ENCODE results near the gene SLC16A1. TPM values are rescaled to one million over a fixed set of nuclear protein-coding genes. Genes with fewer than 3 reads are reported as not detected.

Gene SLC16A1
- total RNA-seq, 1 donor from 2014 or later = 79.3 TPM

- no peak for DNase-seq (ENCODE audit: extremely low spot score, unreplicated experiment)
- no peaks in the 10 kb centered on the region for H3K9me3 Mint-ChIP-seq
Observed at GRCh38 chr1:112923959-112924349, 32.0 kb downstream of the SLC16A1 start.

DNA sequence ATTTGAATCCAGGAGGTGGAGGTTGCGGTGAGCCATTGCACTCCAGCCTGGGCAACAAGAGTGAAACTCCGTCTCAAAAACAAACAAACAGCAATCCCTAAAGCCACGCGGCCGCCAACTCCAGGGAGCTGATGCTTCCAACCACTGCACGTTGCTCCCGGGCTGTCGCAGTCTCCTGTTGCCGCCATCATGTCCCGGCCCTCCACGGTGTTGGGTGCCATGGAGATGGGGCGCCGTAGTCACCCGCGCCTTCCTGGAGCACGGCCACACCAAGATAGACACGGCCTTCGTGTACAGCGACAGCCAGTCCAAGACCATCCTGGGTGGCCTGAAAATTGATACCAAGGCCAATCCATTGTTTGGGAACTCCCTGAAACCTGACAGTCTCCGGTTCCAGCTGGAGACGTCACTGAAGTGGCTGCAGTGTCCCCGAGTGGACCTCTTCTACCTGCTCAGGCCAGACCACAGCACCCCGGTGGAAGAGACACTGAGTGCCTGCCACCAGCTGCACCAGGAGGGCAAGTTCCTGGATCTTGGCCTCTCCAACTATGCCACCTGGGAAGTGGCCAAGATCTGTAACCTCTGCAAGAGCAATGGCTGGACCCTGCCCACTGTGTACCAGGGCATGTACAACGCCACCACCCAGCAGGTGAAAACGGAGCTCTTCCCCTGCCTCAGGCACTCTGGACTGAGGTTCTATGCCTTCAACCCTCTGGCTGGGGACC is 32.6 kb downstream of the SLC16A1 start:
- no peak overlapping the region for H3K27ac Mint-ChIP-seq
- H3K27me3 Mint-ChIP-seq = no peaks in the 10 kb centered on the region

More at GRCh38 chr1:112923959-112924349, 32.0 kb downstream of the SLC16A1 start:
- H3K27ac Mint-ChIP-seq = no peak overlapping the region
- TF ChIP-seq, protein P1, sequence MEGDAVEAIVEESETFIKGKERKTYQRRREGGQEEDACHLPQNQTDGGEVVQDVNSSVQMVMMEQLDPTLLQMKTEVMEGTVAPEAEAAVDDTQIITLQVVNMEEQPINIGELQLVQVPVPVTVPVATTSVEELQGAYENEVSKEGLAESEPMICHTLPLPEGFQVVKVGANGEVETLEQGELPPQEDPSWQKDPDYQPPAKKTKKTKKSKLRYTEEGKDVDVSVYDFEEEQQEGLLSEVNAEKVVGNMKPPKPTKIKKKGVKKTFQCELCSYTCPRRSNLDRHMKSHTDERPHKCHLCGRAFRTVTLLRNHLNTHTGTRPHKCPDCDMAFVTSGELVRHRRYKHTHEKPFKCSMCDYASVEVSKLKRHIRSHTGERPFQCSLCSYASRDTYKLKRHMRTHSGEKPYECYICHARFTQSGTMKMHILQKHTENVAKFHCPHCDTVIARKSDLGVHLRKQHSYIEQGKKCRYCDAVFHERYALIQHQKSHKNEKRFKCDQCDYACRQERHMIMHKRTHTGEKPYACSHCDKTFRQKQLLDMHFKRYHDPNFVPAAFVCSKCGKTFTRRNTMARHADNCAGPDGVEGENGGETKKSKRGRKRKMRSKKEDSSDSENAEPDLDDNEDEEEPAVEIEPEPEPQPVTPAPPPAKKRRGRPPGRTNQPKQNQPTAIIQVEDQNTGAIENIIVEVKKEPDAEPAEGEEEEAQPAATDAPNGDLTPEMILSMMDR (conservative IDR thresholded peaks at IDR 0.05) = no peak
- no peak overlapping the region for H3K4me3 Mint-ChIP-seq
- no peaks in the 10 kb centered on the region for H3K27me3 Mint-ChIP-seq
- H3K36me3 Mint-ChIP-seq = peaks cover 38% of the 10 kb centered on the region
- H3K4me1 Mint-ChIP-seq (ENCODE audit: unreplicated experiment) = no peaks in the 10 kb centered on the region

GRCh38 chr1:112911506-112912220 is 44.3 kb downstream of the SLC16A1 start:
- peaks cover 27% of the 10 kb centered on the region for H3K36me3 Mint-ChIP-seq
- peaks cover under 1% of the 10 kb centered on the region for H3K4me1 Mint-ChIP-seq (ENCODE audit: unreplicated experiment)
- TF ChIP-seq, protein P1 (conservative IDR thresholded peaks at IDR 0.05) = no peak
- H3K4me3 Mint-ChIP-seq = no peak overlapping the region
- no peaks in the 10 kb centered on the region for H3K27me3 Mint-ChIP-seq
- no peaks in the 10 kb centered on the region for H3K9me3 Mint-ChIP-seq
- DNase-seq (ENCODE audit: extremely low spot score, unreplicated experiment) = no peak
- no peak overlapping the region for H3K27ac Mint-ChIP-seq

More for the DNA sequence above, 32.6 kb downstream of the SLC16A1 start:
- Mint-ChIP-seq H3K4me1 (ENCODE audit: unreplicated experiment) (no peaks in the 10 kb centered on the region), H3K36me3 (peaks cover 41% of the 10 kb centered on the region), H3K9me3 (no peaks in the 10 kb centered on the region), H3K4me3 (no peak overlapping the region)
- TF ChIP-seq, protein P1 (conservative IDR thresholded peaks at IDR 0.05) = no peak
- no peak for DNase-seq (ENCODE audit: extremely low spot score, unreplicated experiment)

DNA sequence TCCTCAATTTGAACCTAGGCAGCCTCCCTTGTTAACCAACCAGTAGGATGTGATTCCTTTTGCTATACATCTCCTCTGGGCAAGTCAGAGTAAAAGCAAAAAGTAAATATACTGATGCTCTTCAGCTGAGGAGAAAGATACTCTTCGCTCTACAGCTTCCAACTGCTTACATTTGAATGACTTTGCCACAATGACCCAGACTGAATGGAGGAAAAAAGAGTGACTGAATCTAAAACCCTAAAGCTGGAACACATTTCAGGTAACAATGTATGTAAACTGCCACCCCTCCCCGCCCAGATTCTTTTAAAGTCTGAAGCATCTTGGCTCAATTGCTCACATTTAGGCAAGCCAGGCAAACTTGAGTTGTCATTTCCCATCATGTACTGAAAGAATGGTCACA is 46.1 kb downstream of the SLC16A1 start:
- Mint-ChIP-seq H3K27ac (no peak overlapping the region), H3K27me3 (no peaks in the 10 kb centered on the region), H3K36me3 (peaks cover 23% of the 10 kb centered on the region), H3K4me1 (ENCODE audit: unreplicated experiment) (peaks cover 19% of the 10 kb centered on the region), H3K4me3 (no peak overlapping the region), H3K9me3 (peaks cover 7% of the 10 kb centered on the region)
- TF ChIP-seq, protein P1 (conservative IDR thresholded peaks at IDR 0.05) = no peak
- DNase-seq (ENCODE audit: extremely low spot score, unreplicated experiment) = no peak

DNA sequence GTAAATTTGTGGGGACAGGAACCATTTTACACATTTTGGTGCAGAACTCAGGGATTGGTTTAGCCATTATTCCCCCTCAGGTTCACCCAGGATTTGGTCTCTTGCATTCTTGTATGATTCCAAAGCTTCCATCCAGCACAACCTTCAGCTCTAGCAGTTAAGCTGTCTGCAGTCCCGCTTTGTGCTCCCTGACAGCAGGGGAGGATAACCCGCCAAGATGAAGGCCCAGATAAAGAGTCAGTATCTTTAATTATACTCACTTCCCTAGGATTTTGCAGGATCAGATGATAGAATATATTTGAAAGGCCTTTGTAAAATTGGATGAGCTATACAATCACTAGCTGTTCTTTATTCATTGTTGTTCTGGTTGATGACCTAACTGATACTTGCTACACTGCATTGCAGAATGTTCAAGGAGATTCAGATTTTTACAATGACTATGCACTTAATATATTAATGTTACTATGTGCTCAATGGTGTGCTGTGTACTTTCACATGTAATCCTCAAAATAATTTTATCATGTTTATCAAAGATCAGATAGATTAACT is 49.8 kb downstream of the SLC16A1 start:
- H3K27me3 Mint-ChIP-seq = no peaks in the 10 kb centered on the region
- no peak overlapping the region for H3K4me3 Mint-ChIP-seq
- H3K27ac Mint-ChIP-seq = peak overlapping the region; percentile 80
- peaks cover 36% of the 10 kb centered on the region for H3K4me1 Mint-ChIP-seq (ENCODE audit: unreplicated experiment)
- peaks cover 15% of the 10 kb centered on the region for H3K36me3 Mint-ChIP-seq
- TF ChIP-seq, protein P1 (conservative IDR thresholded peaks at IDR 0.05) = no peak
- H3K9me3 Mint-ChIP-seq = peaks cover 9% of the 10 kb centered on the region
- no peak for DNase-seq (ENCODE audit: extremely low spot score, unreplicated experiment)
